HG03196 (cell line): ENCODE measurements around the gene PPP6R2.
A peak's percentile ranks its signal among the peaks of the same experiment; 100 is the strongest.

Source experiments
- ATAC-seq: cut with Tn5 transposase; IDR thresholded peaks from one replicate; pipeline ENCODE4 v1.9.1; 2021; ENCODE audit not compliant: unreplicated experiment

The PPP6R2 gene

GRCh38 chr22:50464451-50464850 is 121.3 kb downstream of the PPP6R2 start:
- no peak for ATAC-seq

GRCh38 chr22:50465066-50465930 is 122.2 kb downstream of the PPP6R2 start:
- ATAC-seq: no peak

- no peak for ATAC-seq
Observed at GRCh38 chr22:50467341-50467740, 124.2 kb downstream of the PPP6R2 start.

- ATAC-seq: no peak
Observed at GRCh38 chr22:50467773-50468440, 124.8 kb downstream of the PPP6R2 start.

GRCh38 chr22:50468626-50469025 is 125.5 kb downstream of the PPP6R2 start:
- no peak for ATAC-seq

- ATAC-seq: peak; percentile 50
Observed at GRCh38 chr22:50469377-50470305, 126.5 kb downstream of the PPP6R2 start.

- ATAC-seq: no peak
Observed at GRCh38 chr22:50470491-50470890, 127.4 kb downstream of the PPP6R2 start.

GRCh38 chr22:50471197-50471847 is 128.2 kb downstream of the PPP6R2 start:
- no peak for ATAC-seq

GRCh38 chr22:50471962-50472361 is 128.8 kb downstream of the PPP6R2 start:
- ATAC-seq: no peak

GRCh38 chr22:50473088-50473487 is 130.0 kb downstream of the PPP6R2 start:
- no peak for ATAC-seq

GRCh38 chr22:50473855-50474671 is 130.9 kb downstream of the PPP6R2 start:
- ATAC-seq: no peak

GRCh38 chr22:50474710-50475651 is 131.9 kb downstream of the PPP6R2 start, which contains the start of gene SBF1:
Gene SBF1, minus strand, starts transcription at chr22:50475035. Its CDS starts 195 bp downstream, at chr22:50474840.
- ATAC-seq: peak; percentile 62

GRCh38 chr22:50475652-50476002 is 132.5 kb downstream of the PPP6R2 start:
- ATAC-seq: no peak

GRCh38 chr22:50476868-50477267 is 133.7 kb downstream of the PPP6R2 start:
- no peak for ATAC-seq

GRCh38 chr22:50477923-50478322 is 134.8 kb downstream of the PPP6R2 start:
- no peak for ATAC-seq

- no peak for ATAC-seq
Observed at GRCh38 chr22:50479721-50480120, 136.6 kb downstream of the PPP6R2 start.

- ATAC-seq: no peak
Observed at GRCh38 chr22:50481045-50481439, 137.9 kb downstream of the PPP6R2 start.

GRCh38 chr22:50481440-50482106 is 138.4 kb downstream of the PPP6R2 start, which contains the start of gene ADM2:
Gene ADM2, plus strand, starts transcription at chr22:50481543. Its CDS starts 305 bp downstream, at chr22:50481848.
- no peak for ATAC-seq
